Endothelial cell of umbilical vein (primary cell): ENCODE data around the gene GNA12.

Experiments used
- CTCF ChIP-seq, 2 donors: IDR thresholded peaks; 1 replicate in 1 of 2; 2 replicates in 1 of 2; pipeline ENCODE4 v1.5.1; 2011; ENCODE audit warnings: low read length in 2 of 2, mild to moderate bottlenecking in 2 of 2, moderate library complexity in 2 of 2, control low read depth in 1 of 2, inconsistent platforms in 1 of 2, low read depth in 1 of 2; ENCODE audit not compliant: insufficient read depth in 1 of 2; ENCODE audit errors: extremely low read depth in 1 of 2
- POLR2AphosphoS5 ChIP-seq: IDR thresholded peaks from 2 replicates; pipeline ENCODE4 v1.6.1; 2012; ENCODE audit warnings: low read depth, mild to moderate bottlenecking, control low read depth, low read length, moderate library complexity; ENCODE audit not compliant: insufficient read depth

- TF ChIP-seq CTCF (IDR thresholded peaks at IDR 0.05; ENCODE audit: extremely low read depth in 1 of 2, insufficient read depth in 1 of 2, low read depth in 1 of 2, low read length in 2 of 2) (no peak), POLR2AphosphoS5 (no peak)
These were observed 135.4 kb downstream of the GNA12 start for GRCh38 chr7:2708547-2709310.
